Putamen (tissue), 1 donor: ENCODE results near the gene UTS2R.
"Not testable (repeated sequence)": the region's sequence is repeated elsewhere in the genome, so short reads cannot be mapped to it uniquely, and the experiment has no call there.

Experiments used
- DNase-seq: peaks from one replicate; pipeline ENCODE4 v3.0.0-alpha.2; 2016; ENCODE audit warnings: low spot score

Gene UTS2R

GRCh38 chr17:82375359-82376041 is 3.9 kb downstream of the UTS2R start:
- DNase-seq, result no peak

DNA sequence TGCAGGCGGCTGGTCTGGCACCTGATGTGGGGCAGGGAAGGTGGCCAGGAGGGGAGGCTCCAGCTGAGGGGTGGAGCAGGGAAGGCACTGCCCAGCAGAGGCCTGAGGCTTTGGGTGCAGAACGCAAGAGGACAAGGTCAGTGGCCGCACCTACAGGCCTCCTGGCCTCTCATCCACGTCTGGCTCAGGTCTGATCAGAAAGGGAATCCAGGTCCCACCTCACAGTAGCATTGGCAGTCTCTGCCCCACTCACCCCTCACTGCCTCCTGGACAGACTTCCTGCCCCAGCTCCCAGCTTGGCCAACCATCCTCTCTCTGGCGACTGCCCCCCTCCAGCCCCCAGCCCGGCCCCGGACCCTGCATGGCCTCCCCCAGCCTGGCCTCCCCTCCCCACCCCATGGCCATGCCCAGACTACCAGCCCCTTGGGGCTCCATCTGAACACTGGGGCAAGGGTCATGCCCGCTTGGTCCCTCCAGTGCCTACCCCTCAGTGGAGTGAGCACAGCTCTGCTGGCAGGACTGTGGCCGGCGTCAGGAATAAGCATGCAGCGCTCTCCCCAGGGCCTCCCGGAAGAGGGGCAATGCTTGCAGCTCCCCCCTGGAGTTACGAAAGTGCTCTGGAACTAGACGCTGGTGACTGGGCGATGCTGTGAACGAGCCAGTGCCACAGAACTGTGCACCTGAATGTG is 4.6 kb downstream of the UTS2R start:
- no peak for DNase-seq

DNA sequence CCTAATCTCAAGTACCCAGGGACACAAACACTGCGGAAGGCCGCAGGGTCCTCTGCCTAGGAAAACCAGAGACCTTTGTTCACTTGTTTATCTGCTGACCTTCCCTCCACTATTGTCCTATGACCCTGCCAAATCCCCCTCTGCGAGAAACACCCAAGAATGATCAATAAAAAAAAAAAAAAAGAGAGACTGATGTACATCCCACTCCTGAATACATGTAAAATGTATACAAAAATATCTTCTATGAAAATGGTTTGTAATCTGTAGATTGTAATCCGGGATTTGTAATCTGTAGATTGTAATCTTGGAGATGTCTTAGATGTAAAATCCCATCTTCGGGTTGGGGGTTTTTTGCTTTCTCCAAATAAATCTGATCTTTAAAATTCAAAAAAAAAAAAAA is 5.7 kb downstream of the UTS2R start:
- DNase-seq, result not testable (repeated sequence)

DNA sequence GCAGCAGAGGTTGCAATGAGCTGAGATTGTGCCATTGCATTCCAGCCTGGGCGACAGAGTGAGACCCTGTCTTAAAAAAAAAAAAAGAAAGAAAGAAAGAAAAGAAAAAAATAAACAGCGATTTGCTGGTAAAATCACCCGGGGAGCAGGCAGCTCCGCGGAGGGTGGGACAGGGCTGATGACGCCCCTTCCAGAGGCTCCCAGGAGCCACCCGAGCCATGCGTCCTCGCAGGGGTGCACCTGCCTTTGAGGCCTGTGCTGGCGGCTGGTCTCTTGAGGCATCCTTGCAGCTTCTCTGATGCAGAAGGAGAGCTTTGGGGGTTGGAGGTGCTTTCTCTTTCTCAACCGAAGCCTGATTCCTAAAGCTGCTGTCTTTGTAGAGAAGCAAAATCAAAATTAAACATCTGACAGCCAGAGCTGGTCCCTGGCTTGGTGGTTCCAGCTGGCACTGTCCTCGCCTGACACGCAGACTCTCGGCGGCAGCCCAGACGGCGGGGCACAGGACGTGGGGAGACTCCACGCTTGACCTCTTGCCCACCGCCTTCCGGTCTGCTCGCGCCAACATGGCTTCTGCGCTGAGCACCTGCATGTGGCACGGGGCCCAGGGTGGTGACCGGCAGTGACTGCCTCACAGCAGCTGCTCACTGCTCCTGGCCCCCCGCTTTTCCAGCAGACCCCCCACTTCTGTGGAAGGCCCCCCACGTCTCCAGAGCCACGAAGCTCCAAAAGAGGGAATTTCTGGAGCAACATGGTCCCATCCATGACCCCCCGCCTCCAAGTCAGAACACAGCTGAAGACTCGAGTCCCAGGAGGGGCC is 6.6 kb downstream of the UTS2R start:
- DNase-seq, result no peak

- DNase-seq, result no peak
Measured at GRCh38 chr17:82378741-82379021, 7.1 kb downstream of the UTS2R start.

GRCh38 chr17:82380860-82381702 is 9.5 kb downstream of the UTS2R start:
- no peak for DNase-seq

DNA sequence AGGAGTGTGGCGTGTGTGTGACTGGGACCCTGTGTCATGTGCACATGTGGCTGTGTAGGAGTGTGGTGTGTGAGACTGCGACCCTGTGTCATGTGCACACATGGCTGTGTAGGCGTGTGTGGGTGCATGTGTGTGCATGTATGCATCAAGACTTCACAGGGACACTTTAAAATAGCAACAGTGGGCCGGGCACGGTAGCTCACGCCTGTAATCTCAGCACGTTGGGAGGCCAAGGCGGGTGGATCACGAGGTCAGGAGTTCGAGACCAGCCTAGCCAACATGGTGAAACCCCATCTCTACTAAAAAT is 10.1 kb downstream of the UTS2R start:
- DNase-seq, result not testable (repeated sequence)

GRCh38 chr17:82382220-82382932 is 10.8 kb downstream of the UTS2R start:
- not testable (repeated sequence) for DNase-seq

- DNase-seq, result no peak
Measured at GRCh38 chr17:82382933-82383255, 11.3 kb downstream of the UTS2R start.

GRCh38 chr17:82383411-82383810 is 11.8 kb downstream of the UTS2R start:
- no peak for DNase-seq

DNA sequence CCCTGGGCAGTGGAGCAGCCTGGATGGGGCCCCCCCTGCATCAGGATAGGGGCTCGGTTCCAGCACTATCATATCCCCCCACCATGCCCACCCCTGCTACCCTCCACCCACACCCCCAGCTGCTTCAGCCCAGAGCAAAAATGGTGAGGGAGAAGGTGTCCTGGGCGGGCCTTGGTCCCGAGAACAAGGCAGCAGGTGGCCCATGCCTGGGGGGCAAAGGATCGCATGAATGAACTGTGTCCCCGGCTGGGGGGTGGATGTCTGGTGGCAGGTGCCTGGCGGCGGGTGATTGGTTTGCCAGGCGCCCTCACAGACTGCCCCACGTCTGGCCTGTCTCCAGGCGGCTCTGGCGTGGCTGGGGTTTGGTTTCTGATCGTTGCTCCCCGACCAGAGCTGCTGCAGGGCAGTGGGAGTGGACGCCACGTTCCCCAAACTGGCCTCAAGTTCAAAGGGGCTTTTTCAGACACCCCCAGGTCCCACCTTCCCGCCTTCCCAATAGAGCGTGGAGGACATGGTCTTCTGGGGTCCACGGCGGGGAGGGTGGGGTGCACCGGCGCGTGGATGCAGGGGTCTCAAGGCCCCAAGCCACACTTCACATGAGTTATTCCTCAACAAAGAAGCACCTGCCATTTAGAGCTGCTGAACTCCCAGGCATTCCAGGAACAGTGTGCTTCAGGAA is 12.6 kb downstream of the UTS2R start:
- no peak for DNase-seq

GRCh38 chr17:82384730-82385481 is 13.3 kb downstream of the UTS2R start:
- DNase-seq, result no peak

DNA sequence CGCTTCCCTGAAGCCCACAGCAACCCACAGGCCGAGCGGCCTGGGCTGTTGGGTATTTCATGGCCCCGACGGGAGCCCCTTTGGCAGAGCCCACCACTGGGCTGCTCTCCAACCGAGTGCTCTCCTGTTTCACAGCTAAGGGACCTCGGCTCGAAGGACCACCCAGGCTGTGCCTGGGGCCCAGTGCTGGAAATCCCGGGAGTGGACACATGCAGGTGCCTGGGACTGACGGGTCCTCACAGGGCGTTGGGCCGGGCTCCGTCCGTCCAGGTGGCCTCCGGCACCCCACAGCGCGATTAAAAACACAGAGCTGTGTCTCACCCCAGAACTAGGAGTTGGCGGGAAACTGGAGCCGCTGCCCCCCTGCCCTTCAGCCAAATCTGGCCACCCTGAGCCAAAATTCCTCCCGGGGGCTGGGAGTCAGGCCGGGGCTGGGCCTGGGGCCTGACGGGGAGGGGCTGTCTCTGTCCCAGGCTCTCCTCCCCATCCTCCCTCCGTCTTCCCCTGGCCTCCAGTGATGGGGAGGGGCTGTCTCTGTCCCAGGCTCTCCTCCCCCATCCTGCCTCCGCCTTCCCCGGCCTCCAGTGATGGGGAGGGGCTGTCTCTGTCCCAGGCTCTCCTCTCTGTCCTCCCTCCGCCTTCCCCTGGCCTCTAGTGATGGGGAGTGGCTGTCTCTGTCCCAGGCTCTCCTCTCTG is 14.1 kb downstream of the UTS2R start:
- no peak for DNase-seq

- no peak for DNase-seq
Measured at GRCh38 chr17:82386255-82386831, 14.8 kb downstream of the UTS2R start.

DNA sequence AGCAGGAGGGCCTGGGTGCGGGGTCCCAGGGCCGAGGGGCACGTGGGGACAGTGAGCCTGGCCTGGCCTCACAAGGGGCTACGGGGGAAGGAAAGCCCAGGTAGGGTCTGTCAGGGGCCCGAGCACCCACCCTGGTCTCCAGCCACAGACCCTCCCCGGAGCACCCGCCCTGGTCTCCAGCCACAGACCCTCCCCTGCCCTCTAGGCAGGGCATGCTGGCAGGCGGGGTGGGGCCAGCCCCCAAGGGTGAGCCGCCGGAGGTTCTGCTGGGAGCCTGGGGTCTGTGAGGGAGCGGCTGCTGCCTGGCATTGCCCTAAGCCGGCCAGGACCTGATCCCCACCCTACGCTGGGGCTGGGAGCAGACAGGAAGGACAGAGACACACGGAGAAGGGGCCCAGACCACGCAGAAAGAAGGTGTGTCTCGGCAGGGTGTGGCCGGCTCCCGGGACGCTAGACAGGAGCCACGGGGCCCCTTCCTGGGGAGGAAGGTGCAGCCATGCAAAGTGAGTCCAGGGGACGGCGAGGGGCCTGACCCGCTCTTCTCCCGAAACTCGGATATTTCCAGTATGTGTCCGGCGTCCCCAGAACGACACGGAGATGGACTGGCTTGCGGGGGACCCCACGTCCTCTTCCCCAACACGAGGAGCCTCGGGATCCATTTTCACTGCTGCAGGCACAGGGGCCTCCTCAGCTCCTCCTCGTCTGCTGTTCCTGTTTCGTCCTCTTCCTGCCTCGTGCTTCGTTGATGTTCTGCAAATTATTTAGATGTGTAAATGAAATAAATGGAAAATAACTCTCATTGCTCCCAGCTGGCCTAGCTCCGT is 15.5 kb downstream of the UTS2R start:
- no peak for DNase-seq

GRCh38 chr17:82387705-82388106 is 16.1 kb downstream of the UTS2R start:
- no peak for DNase-seq

DNA sequence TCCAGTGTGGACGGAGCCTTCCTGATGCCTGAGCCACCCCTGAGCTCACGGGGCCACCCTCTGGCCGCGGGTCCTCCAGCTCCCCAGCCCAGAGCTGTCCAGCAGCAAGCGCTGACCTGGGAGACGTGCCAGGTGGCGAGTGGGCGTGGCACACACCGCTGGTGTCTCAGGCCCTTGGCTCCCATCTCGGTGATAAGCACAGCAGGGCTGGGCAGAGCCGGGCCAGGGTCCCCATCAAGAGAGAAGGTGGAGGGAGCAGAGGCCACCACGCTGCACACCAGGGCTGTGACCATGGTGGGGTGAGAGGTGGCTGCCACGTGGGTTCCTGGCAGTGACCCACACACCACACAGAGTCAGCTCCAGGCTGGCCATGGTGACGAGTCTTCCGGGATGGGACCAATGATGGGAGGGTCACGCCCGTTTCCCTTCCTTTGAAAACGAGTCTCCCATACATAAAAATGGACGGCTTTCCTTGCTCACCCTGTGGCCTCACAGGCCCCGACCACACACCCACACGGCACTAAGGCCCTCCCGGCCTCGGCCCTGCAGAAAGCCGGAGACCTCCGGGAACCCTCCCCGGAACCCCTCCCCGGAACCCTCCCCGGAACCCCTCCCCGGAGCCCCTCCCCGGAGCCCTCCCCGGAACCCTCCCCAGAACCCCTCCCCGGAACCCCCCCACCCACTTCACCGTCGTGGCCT is 16.8 kb downstream of the UTS2R start:
- DNase-seq, result no peak

DNA sequence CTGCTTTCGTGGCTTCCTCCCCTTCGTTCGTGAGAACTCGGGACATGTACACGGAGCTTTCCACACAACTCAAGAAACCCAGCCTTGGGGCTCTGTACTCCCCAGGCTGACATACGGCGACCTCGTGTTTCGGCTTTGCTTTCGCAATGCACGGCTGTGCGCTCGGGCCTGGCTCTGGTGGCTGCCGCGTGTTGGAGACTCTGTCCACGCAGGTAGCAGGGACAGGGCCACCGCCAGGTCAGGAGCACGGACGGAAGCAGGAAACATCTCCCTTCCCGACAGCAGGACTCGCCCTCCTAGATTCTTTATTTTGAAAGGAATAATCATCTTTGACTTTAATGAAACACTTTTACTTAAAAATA is 17.3 kb downstream of the UTS2R start:
- no peak for DNase-seq
